HepG2 (cell line): Measurements from ENCODE around the gene RELB. TPM values are rescaled to one million over a fixed set of nuclear protein-coding genes. Genes with fewer than 3 reads are reported as not detected.

Experiments used
- FOXK1 ChIP-seq: sonication (generic); formaldehyde crosslinking; IDR thresholded peaks from 2 replicates; pipeline ENCODE4 v1.4.0; 2020; ENCODE audit warnings: low read depth, missing genetic modification reagents, borderline replicate concordance
- KMT2A ChIP-seq: sonication (generic); formaldehyde crosslinking; IDR thresholded peaks from 2 replicates; pipeline ENCODE4 v1.4.0; 2020; ENCODE audit warnings: missing genetic modification reagents
- RAD21 ChIP-seq: fragments of 450-650 bp; formaldehyde crosslinking; IDR thresholded peaks from 2 replicates; pipeline ENCODE4 v1.5.0; 2020; ENCODE audit warnings: mild to moderate bottlenecking
- RXRA ChIP-seq: sonication (generic); formaldehyde crosslinking; IDR thresholded peaks from 2 replicates; pipeline ENCODE4 v1.5.1; 2020; ENCODE audit warnings: missing genetic modification reagents
- SP5 ChIP-seq: IDR thresholded peaks from 2 replicates; pipeline ENCODE4 v1.6.1; 2016; ENCODE audit warnings: low read depth, borderline replicate concordance
- SRF ChIP-seq: IDR thresholded peaks from 2 replicates; pipeline ENCODE4 v1.6.1; 2011; ENCODE audit warnings: mild to moderate bottlenecking, low read depth, low read length, moderate library complexity
- ZFP37 ChIP-seq: sonication (generic); formaldehyde crosslinking; IDR thresholded peaks from 2 replicates; pipeline ENCODE4 v1.4.0; 2020; ENCODE audit warnings: missing genetic modification reagents, borderline replicate concordance
- ZMYM3 ChIP-seq: sonication (generic); formaldehyde crosslinking; IDR thresholded peaks from 2 replicates; pipeline ENCODE4 v1.5.1; 2020; ENCODE audit warnings: mild to moderate bottlenecking, missing genetic modification reagents
- ZNF280B ChIP-seq: sonication (generic); formaldehyde crosslinking; IDR thresholded peaks from 2 replicates; pipeline ENCODE4 v1.5.0; 2020; ENCODE audit warnings: missing genetic modification reagents, mild to moderate bottlenecking, borderline replicate concordance
- ZNF501 ChIP-seq: sonication (generic); formaldehyde crosslinking; IDR thresholded peaks from 2 replicates; pipeline ENCODE4 v1.5.1; 2020; ENCODE audit warnings: mild to moderate bottlenecking, moderate library complexity, missing genetic modification reagents
- ZNF543 ChIP-seq: sonication (generic); formaldehyde crosslinking; IDR thresholded peaks from 2 replicates; pipeline ENCODE4 v1.4.0; 2020; ENCODE audit warnings: mild to moderate bottlenecking, missing genetic modification reagents
- ZNF550 ChIP-seq: sonication (generic); formaldehyde crosslinking; IDR thresholded peaks from 2 replicates; pipeline ENCODE4 v1.4.0; 2020; ENCODE audit warnings: mild to moderate bottlenecking, missing genetic modification reagents, borderline replicate concordance
- ZNF616 ChIP-seq: sonication (generic); formaldehyde crosslinking; IDR thresholded peaks from 2 replicates; pipeline ENCODE4 v1.5.0; 2020; ENCODE audit warnings: low read depth, mild to moderate bottlenecking, missing genetic modification reagents
- ZNF761 ChIP-seq: sonication (generic); formaldehyde crosslinking; conservative IDR thresholded peaks from 2 replicates; pipeline ENCODE4 v1.4.0; 2020; ENCODE audit warnings: mild to moderate bottlenecking, missing genetic modification reagents
- ZNF777 ChIP-seq: sonication (generic); formaldehyde crosslinking; IDR thresholded peaks from 2 replicates; pipeline ENCODE4 v1.4.0; 2020; ENCODE audit warnings: missing genetic modification reagents
- ZNF780A ChIP-seq: sonication (generic); formaldehyde crosslinking; IDR thresholded peaks from 2 replicates; pipeline ENCODE4 v1.8.0; 2022; ENCODE audit warnings: mild to moderate bottlenecking, missing genetic modification reagents, moderate library complexity
- polyA plus RNA-seq, 8 experiments: library from polyadenylated mRNA; depleted of rRNA in 3 of 8; stranded (reverse) in 7 of 8; unstranded in 1 of 8; fragments of >200 nt; fragmentation: Illumina TruSeq in 4 of 8; extraction: Trizol in 4 of 8; gene quantifications; 2 replicates each; pipeline versions ENCODE4 v1.2.1 to v1.2.3, GENCODE V29; 2011 to 2016; ENCODE audit warnings: low read depth in 4 of 8, missing spikeins in 1 of 8, mixed read lengths in 1 of 8; ENCODE audit not compliant: insufficient read depth in 1 of 8
- total RNA-seq, 5 experiments: library from RNA; depleted of rRNA; stranded (reverse); fragments of >200 nt; fragmentation: Illumina TruSeq; extraction: Trizol; gene quantifications; 2 replicates each; pipeline ENCODE4 v1.2.3, GENCODE V29; 2016; ENCODE audit warnings: low read depth in 1 of 5
- TF ChIP-seq, protein P1 (sequence below): sonication (generic); formaldehyde crosslinking; conservative IDR thresholded peaks from 2 replicates; pipeline ENCODE4 v1.8.0; 2022; ENCODE audit warnings: low read depth, missing genetic modification reagents
- TF ChIP-seq, protein P2 (sequence below): sonication (generic); formaldehyde crosslinking; IDR thresholded peaks from 2 replicates; pipeline ENCODE4 v1.4.0; 2020; ENCODE audit warnings: mild to moderate bottlenecking, missing genetic modification reagents
- TF ChIP-seq, protein P3 (sequence below): sonication (generic); formaldehyde crosslinking; IDR thresholded peaks from 2 replicates; pipeline ENCODE4 v1.5.1; 2020; ENCODE audit warnings: mild to moderate bottlenecking, missing genetic modification reagents, moderate library complexity

Gene RELB
- total and polyA plus RNA-seq, 2 of the 13 experiments (the other 11 are each of a cell fraction or from before 2014, with no cell fraction given) = 1.9 to 3.5 TPM

DNA sequence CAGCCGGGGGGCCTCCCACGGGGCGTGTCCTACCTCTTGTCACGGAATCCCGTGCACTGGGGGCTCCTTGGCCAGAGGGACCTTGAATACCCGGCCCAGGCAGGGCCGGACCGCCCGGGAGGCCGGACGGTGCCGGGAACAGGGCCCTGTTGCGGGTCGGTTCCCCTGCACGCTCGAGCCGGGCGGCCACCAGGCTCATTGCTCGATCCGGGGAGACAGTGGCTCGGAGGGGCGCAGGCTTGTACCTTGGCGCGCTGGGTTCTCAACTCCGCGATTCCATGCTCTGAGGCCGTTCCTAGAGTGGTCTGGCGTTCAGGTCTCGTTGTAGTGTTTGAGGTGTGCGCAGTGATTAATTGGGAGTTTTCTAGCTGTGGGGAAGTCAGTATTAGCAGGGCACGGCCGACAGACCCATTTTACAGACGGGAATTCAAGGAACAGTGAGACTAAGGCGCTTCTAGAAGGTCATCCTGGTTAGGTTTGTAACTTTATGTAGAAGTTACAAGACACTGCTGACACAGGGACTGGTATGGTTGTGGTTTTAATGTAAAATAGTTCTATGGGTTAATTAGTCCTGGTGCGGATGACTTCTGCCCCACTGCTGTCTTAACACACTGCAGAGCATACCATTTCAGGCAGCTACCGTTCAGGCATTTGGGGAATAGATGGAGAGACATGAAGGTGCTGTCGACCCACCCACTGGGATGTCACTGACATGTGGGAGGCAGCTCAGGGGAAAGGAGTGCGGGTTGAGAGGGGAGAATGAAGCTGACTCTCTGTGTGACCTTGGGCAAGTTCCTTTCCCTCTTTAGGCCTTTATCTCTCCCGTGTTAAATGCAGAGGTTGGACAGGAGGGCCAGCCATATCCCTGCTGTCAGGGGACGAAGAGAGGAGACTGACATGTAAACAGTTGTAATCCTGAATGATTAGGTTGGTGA is 45.5 kb upstream of the RELB start (continued):
- TF ChIP-seq, protein P1, sequence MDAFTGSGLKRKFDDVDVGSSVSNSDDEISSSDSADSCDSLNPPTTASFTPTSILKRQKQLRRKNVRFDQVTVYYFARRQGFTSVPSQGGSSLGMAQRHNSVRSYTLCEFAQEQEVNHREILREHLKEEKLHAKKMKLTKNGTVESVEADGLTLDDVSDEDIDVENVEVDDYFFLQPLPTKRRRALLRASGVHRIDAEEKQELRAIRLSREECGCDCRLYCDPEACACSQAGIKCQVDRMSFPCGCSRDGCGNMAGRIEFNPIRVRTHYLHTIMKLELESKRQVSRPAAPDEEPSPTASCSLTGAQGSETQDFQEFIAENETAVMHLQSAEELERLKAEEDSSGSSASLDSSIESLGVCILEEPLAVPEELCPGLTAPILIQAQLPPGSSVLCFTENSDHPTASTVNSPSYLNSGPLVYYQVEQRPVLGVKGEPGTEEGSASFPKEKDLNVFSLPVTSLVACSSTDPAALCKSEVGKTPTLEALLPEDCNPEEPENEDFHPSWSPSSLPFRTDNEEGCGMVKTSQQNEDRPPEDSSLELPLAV = no peak
- TF ChIP-seq ZNF761 (CRISPR knock-in tag) (no peak), ZNF777 (CRISPR knock-in tag) (peak; percentile 22; the same call in 1 of the 2 replicates), ZNF543 (CRISPR knock-in tag) (0 out of 2 replicates have a peak, but pooled peaks have one; percentile 37), RXRA (CRISPR knock-in tag) (no peak), SP5 (CRISPR knock-in tag) (no peak), ZNF501 (CRISPR knock-in tag) (peak; percentile 0; the same call in 1 of the 2 replicates), ZFP37 (CRISPR knock-in tag) (no peak), ZMYM3 (CRISPR knock-in tag) (peak; percentile 32; the same call in 1 of the 2 replicates), ZNF280B (peak; percentile 37), RAD21 (CRISPR knock-in tag) (peak; percentile 50; the same call in 1 of the 2 replicates), ZNF550 (CRISPR knock-in tag) (no peak), FOXK1 (no peak), SRF (no peak), ZNF616 (CRISPR knock-in tag) (no peak), ZNF780A (CRISPR knock-in tag) (peak; percentile 45; the same call in 1 of the 2 replicates), KMT2A (CRISPR knock-in tag) (no peak; the same call in 1 of the 2 replicates)
- TF ChIP-seq, protein P2, sequence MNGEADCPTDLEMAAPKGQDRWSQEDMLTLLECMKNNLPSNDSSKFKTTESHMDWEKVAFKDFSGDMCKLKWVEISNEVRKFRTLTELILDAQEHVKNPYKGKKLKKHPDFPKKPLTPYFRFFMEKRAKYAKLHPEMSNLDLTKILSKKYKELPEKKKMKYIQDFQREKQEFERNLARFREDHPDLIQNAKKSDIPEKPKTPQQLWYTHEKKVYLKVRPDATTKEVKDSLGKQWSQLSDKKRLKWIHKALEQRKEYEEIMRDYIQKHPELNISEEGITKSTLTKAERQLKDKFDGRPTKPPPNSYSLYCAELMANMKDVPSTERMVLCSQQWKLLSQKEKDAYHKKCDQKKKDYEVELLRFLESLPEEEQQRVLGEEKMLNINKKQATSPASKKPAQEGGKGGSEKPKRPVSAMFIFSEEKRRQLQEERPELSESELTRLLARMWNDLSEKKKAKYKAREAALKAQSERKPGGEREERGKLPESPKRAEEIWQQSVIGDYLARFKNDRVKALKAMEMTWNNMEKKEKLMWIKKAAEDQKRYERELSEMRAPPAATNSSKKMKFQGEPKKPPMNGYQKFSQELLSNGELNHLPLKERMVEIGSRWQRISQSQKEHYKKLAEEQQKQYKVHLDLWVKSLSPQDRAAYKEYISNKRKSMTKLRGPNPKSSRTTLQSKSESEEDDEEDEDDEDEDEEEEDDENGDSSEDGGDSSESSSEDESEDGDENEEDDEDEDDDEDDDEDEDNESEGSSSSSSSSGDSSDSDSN (CRISPR knock-in tag) = peak; percentile 42; the same call in 1 of the 2 replicates
- TF ChIP-seq, protein P3, sequence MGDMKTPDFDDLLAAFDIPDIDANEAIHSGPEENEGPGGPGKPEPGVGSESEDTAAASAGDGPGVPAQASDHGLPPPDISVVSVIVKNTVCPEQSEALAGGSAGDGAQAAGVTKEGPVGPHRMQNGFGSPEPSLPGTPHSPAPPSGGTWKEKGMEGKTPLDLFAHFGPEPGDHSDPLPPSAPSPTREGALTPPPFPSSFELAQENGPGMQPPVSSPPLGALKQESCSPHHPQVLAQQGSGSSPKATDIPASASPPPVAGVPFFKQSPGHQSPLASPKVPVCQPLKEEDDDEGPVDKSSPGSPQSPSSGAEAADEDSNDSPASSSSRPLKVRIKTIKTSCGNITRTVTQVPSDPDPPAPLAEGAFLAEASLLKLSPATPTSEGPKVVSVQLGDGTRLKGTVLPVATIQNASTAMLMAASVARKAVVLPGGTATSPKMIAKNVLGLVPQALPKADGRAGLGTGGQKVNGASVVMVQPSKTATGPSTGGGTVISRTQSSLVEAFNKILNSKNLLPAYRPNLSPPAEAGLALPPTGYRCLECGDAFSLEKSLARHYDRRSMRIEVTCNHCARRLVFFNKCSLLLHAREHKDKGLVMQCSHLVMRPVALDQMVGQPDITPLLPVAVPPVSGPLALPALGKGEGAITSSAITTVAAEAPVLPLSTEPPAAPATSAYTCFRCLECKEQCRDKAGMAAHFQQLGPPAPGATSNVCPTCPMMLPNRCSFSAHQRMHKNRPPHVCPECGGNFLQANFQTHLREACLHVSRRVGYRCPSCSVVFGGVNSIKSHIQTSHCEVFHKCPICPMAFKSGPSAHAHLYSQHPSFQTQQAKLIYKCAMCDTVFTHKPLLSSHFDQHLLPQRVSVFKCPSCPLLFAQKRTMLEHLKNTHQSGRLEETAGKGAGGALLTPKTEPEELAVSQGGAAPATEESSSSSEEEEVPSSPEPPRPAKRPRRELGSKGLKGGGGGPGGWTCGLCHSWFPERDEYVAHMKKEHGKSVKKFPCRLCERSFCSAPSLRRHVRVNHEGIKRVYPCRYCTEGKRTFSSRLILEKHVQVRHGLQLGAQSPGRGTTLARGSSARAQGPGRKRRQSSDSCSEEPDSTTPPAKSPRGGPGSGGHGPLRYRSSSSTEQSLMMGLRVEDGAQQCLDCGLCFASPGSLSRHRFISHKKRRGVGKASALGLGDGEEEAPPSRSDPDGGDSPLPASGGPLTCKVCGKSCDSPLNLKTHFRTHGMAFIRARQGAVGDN (CRISPR knock-in tag) = peak; percentile 61
